Tibial artery (tissue), 4 donors: ENCODE data around the gene BCKDHA.

Experiments
- DNase-seq, 2 donors: peaks; one replicate each; pipeline ENCODE4 v3.0.0-alpha.2; 2019
- H3K27ac ChIP-seq, 2 donors: fragments of 200-600 bp; sonication (generic) in 1 of 2; 1 replicate in 1 of 2; 2 replicates in 1 of 2; pipeline ENCODE4 v1.5.1; 2018 to 2019; ENCODE audit warnings: mild to moderate bottlenecking in 1 of 2
- H3K27me3 ChIP-seq, 2 donors: fragments of 200-600 bp; sonication (generic) in 1 of 2; one replicate each; pipeline versions ENCODE4 v1.5.1 to v1.6.0; 2016 to 2019
- H3K36me3 ChIP-seq, 3 donors: fragments of 200-600 bp; sonication (generic) in 2 of 3; one replicate each; pipeline ENCODE4 v1.5.1; 2016 to 2019; ENCODE audit warnings: mild to moderate bottlenecking in 2 of 3
- H3K4me1 ChIP-seq, 4 donors: fragments of 200-600 bp; sonication (generic) in 2 of 4; 1 replicate in 3 of 4; 2 replicates in 1 of 4; pipeline ENCODE4 v1.5.1; 2016 to 2019
- H3K4me3 ChIP-seq, 2 donors: fragments of 200-600 bp; sonication (generic) in 1 of 2; 1 replicate in 1 of 2; 2 replicates in 1 of 2; pipeline ENCODE4 v1.5.1; 2018 to 2019; ENCODE audit warnings: mild to moderate bottlenecking in 2 of 2
- H3K9me3 ChIP-seq, 3 donors: fragments of 200-600 bp; sonication (generic) in 1 of 3; one replicate each; pipeline ENCODE4 v1.5.1; 2016 to 2019
- intact Hi-C: fragments of 100-400 bp; cut with DNase I; formaldehyde crosslinking; loops from one replicate; pipeline ENCODE4 v1.15.0; 2023; ENCODE audit warnings: low total_unique reads
- TF ChIP-seq, protein P1 (sequence below), 2 experiments: fragments of 200-600 bp in 1 of 2; fragments of 450-650 bp in 1 of 2; IDR thresholded peaks; one replicate each; pipeline ENCODE4 v1.5.1; 2017 to 2019; ENCODE audit warnings: antibody characterized with exemption in 2 of 2, mild to moderate bottlenecking in 1 of 2, moderate library complexity in 1 of 2

Gene BCKDHA

DNA sequence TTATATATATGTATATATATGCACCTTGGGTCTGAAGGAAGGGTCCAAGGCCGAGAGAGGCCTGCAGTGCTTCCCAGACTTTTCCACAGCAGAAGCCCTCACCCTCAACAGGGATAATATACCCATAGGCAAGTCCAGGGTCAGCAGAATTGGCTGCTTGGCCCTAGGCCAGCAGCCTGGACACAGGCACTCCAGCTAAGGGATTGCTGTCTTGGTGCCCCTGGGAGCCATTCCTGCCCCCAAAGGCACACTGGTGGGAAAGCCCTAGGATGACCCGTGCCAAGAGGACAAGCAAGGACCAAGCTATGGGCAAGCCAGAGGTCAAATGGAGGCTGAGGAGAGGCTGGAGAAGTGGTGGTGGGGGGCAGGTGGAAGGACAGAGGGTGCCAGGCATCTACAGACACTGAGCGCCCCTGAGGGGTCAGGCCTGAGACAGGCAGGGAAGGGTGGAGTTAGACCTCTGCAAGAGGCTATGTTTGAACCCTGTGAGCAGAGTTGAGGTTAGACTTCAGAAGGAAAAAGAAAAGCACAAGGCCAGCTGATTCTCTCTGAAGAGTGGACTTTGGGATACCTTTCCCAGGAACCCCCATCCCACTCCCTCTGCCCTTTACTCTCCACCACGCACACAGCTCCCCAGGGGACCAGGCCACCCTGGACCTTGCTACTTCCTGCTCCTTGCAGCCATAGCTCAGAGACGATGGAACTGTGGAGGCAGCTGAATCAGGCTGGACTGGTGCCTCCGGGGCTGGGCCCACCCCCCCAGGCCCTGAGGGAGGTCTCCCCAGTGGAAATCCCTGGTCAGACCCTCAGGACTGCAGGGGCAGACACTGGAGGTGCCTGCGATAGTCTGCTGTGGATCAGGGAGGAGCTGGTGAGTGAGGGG, 45.1 kb downstream of the BCKDHA start, which contains the start of gene ERICH4:
ERICH4 (plus strand) TSS at position 684 of the 883 bp plus-strand sequence; CDS start at position 698, 14 bp downstream.
- Histone ChIP-seq H3K9me3 (no peaks in the 10 kb centered on the region), H3K27ac (no peak within 1 kb of the TSS), H3K36me3 (peaks cover 0 to 6% (median 0%) of the 10 kb centered on the region in 3 donors), H3K4me1 (peaks cover 0 to 9% (median 6%) of the 10 kb centered on the region in 4 donors), H3K27me3 (peaks cover 0 to 29% of the 10 kb centered on the region in 2 donors), H3K4me3 (no peak within 1 kb of the TSS)
- DNase-seq, result no peak
- intact Hi-C loops, result no loop called here
- TF ChIP-seq, protein P1, sequence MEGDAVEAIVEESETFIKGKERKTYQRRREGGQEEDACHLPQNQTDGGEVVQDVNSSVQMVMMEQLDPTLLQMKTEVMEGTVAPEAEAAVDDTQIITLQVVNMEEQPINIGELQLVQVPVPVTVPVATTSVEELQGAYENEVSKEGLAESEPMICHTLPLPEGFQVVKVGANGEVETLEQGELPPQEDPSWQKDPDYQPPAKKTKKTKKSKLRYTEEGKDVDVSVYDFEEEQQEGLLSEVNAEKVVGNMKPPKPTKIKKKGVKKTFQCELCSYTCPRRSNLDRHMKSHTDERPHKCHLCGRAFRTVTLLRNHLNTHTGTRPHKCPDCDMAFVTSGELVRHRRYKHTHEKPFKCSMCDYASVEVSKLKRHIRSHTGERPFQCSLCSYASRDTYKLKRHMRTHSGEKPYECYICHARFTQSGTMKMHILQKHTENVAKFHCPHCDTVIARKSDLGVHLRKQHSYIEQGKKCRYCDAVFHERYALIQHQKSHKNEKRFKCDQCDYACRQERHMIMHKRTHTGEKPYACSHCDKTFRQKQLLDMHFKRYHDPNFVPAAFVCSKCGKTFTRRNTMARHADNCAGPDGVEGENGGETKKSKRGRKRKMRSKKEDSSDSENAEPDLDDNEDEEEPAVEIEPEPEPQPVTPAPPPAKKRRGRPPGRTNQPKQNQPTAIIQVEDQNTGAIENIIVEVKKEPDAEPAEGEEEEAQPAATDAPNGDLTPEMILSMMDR (IDR thresholded peaks at IDR 0.05), result no peak

DNA sequence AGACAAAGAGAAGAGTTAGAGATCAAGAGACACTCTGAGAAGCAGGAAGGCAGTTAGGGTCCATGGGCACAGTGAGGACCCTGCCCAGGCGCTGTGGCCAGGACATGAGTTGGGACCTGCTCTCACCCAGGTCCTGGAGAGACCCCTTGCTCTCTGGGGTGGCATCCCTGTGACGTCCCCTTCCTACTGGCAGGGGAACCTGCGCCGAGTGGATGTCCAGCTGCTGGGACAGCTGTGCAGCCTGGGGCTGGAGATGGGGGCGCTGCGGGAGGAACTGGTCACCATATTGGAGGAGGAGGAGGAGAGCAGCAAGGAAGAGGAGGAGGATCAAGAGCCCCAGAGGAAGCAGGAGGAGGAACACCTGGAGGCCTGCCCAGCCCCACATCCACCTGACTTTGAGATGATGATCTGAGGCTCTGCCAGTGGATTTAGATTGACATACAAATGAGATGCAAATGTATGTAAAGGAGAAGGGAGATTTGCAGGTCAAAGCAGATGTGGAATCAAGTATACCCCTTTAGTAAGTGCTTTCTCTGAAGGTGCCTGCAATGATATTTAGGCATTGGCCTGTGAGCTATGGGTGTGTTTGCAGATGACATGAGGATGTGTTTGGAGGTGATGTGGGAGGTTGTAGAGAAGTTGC, 46.3 kb downstream of the BCKDHA start:
- peaks cover 0 to 7% (median 3%) of the 10 kb centered on the region in 4 donors for H3K4me1 ChIP-seq
- no peak overlapping the region for H3K27ac ChIP-seq
- no peaks in the 10 kb centered on the region for H3K9me3 ChIP-seq
- H3K4me3 ChIP-seq, result no peak overlapping the region
- peaks cover 0 to 29% of the 10 kb centered on the region in 2 donors for H3K27me3 ChIP-seq
- TF ChIP-seq, protein P1 (IDR thresholded peaks at IDR 0.05), result no peak
- H3K36me3 ChIP-seq, result no peaks in the 10 kb centered on the region
- intact Hi-C loops, result no loop called here
- no peak for DNase-seq

DNA sequence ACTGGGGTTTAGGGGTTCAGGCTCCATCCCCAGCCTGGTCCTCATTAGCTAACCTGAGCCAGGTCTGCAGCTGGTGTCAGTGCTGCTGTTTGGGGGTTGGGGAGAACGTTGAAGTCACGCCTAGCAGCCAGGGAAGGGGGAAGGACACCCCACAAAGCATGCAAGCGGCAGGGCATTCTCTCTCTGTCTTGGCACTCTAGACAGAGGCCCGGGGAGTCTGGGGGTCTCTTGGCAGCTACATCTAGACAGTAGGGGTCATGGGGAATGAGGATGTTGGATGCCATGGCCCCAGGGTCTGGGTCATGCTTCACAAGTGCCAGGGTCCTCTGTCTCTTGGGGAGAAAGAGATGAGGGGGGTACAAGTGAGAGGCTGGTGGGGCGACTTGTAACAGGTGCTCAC, 48.0 kb downstream of the BCKDHA start:
- intact Hi-C loops, result no loop called here
- Histone ChIP-seq H3K4me1 (peaks cover 0 to 10% (median 3%) of the 10 kb centered on the region in 4 donors), H3K4me3 (no peak overlapping the region), H3K27me3 (peaks cover 0 to 29% of the 10 kb centered on the region in 2 donors), H3K9me3 (no peaks in the 10 kb centered on the region), H3K27ac (no peak overlapping the region), H3K36me3 (no peaks in the 10 kb centered on the region)
- no peak for DNase-seq
- TF ChIP-seq, protein P1 (IDR thresholded peaks at IDR 0.05), result no peak

DNA sequence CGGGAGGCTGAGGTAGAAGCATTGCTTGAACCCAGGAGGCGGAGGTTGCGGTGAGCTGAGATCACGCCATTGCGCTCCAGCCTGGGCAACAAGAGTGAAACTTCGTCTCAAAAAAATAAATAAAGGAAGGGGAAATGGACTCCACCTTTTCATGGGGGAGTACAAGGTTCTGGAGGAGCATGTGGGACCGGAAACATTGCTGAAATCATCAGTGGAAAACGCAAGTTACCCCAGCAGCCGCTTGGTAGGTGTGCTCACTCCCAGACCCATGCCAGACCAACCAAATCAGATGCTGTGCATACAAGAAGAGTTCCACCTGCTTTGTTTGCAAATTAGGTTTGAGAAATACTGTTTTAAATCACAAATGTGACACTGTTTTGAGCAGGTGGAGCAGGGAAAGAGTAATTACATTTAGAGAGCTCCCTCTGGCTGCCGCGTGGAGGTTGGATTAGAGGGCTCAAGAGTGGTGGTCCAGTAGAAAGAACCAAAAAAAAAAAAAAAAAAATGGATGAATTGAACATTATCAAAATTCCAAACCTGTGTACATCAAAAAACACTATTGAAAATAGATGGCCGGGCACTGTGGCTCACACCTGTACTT, 50.2 kb downstream of the BCKDHA start:
- intact Hi-C loops, result no loop called here
- peaks cover 0 to 10% (median 3%) of the 10 kb centered on the region in 4 donors for H3K4me1 ChIP-seq
- H3K4me3 ChIP-seq, result no peak overlapping the region
- H3K27me3 ChIP-seq, result peaks cover 0 to 12% of the 10 kb centered on the region in 2 donors
- no peaks in the 10 kb centered on the region for H3K36me3 ChIP-seq
- no peak for DNase-seq
- no peaks in the 10 kb centered on the region for H3K9me3 ChIP-seq
- no peak overlapping the region for H3K27ac ChIP-seq
- TF ChIP-seq, protein P1 (IDR thresholded peaks at IDR 0.05), result no peak

DNA sequence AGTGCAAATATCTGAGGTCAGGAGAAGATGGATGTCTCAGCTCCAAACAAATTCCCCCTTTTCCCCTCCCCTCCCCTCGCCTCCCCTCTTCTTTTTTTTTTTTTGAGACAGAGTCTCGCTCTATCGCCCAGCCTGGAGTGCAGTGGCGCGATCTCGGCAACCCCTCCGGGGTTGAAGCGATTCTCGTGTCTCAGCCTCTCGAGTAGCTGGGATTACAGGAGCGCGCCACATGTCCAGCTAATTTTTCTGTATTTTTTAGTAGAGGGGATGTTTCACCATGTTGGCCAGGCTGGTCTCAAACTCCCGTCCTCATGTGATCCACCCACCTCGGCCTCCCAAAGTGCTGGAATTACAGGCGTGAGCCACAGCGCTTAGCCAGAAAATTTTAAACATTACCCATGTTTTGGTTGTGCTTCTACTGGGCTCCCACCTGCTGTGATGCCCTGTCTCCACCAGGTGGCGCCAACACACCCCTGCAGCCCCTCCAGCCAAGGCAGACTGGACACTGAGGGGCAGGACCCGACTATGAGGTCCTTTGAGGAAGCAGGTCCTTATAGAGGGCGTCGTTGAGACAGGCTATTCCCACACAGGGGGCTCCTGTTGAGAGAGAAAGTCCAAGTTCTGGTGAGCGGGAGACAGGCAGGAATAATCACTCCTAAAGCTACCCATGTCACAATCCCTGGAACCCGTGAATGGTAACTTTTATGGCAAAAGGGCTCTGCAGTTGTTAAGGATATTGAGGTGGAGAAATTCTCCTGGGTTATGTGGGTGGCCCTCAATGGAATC, 51.7 kb downstream of the BCKDHA start:
- no peaks in the 10 kb centered on the region for H3K9me3 ChIP-seq
- DNase-seq, result peak; percentile 69 to 81
- TF ChIP-seq, protein P1 (IDR thresholded peaks at IDR 0.05), result peak; percentile 88 to 97
- peaks cover 0 to 10% (median 3%) of the 10 kb centered on the region in 4 donors for H3K4me1 ChIP-seq
- peaks cover 0 to 7% of the 10 kb centered on the region in 2 donors for H3K27me3 ChIP-seq
- H3K36me3 ChIP-seq, result no peaks in the 10 kb centered on the region
- intact Hi-C loops, result no loop called here
- H3K27ac ChIP-seq, result no peak overlapping the region
- peak overlapping the region; percentile 17 to 26 for H3K4me3 ChIP-seq
